BE2C (cell line): ENCODE measurements around the gene ATP10B.
A peak's percentile ranks its signal among the peaks of the same experiment; 100 is the strongest.

ENCODE experiments used
- DNase-seq: peaks from one replicate; pipeline ENCODE4 v3.0.0-alpha.2; 2020
- H3K27me3 ChIP-seq: fragments of 250-450 bp; sonication (Bioruptor Pico); 2 replicates; pipeline ENCODE4 v1.5.1; 2020; ENCODE audit warnings: mild to moderate bottlenecking
- H3K36me3 ChIP-seq: fragments of 250-450 bp; sonication (Bioruptor Pico); 2 replicates; pipeline ENCODE4 v1.5.1; 2020; ENCODE audit warnings: mild to moderate bottlenecking
- H3K4me1 ChIP-seq: fragments of 250-450 bp; sonication (Bioruptor Pico); 2 replicates; pipeline ENCODE4 v1.5.1; 2020
- H3K4me3 ChIP-seq: 2 replicates; pipeline ENCODE4 v1.5.1; 2011; ENCODE audit warnings: low read depth, low read length
- H3K9me3 ChIP-seq: fragments of 250-450 bp; sonication (Bioruptor Pico); 2 replicates; pipeline ENCODE4 v1.5.1; 2020
- TF ChIP-seq, protein P1 (sequence below): IDR thresholded peaks from 2 replicates; pipeline ENCODE4 v1.5.1; 2012; ENCODE audit warnings: mild to moderate bottlenecking, low read depth, low read length

Gene ATP10B

GRCh38 chr5:160649304-160649703 lies 202.7 kb downstream of the ATP10B start:
- Histone ChIP-seq H3K4me3 (no peak overlapping the region), H3K9me3 (no peaks in the 10 kb centered on the region), H3K27me3 (no peaks in the 10 kb centered on the region), H3K36me3 (no peaks in the 10 kb centered on the region), H3K4me1 (no peaks in the 10 kb centered on the region)
- TF ChIP-seq, protein P1, sequence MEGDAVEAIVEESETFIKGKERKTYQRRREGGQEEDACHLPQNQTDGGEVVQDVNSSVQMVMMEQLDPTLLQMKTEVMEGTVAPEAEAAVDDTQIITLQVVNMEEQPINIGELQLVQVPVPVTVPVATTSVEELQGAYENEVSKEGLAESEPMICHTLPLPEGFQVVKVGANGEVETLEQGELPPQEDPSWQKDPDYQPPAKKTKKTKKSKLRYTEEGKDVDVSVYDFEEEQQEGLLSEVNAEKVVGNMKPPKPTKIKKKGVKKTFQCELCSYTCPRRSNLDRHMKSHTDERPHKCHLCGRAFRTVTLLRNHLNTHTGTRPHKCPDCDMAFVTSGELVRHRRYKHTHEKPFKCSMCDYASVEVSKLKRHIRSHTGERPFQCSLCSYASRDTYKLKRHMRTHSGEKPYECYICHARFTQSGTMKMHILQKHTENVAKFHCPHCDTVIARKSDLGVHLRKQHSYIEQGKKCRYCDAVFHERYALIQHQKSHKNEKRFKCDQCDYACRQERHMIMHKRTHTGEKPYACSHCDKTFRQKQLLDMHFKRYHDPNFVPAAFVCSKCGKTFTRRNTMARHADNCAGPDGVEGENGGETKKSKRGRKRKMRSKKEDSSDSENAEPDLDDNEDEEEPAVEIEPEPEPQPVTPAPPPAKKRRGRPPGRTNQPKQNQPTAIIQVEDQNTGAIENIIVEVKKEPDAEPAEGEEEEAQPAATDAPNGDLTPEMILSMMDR: peak; percentile 34
- no peak for DNase-seq

GRCh38 chr5:160646033-160646432 lies 206.0 kb downstream of the ATP10B start:
- Histone ChIP-seq H3K9me3 (no peaks in the 10 kb centered on the region), H3K27me3 (no peaks in the 10 kb centered on the region), H3K36me3 (no peaks in the 10 kb centered on the region), H3K4me1 (no peaks in the 10 kb centered on the region), H3K4me3 (no peak overlapping the region)
- no peak for DNase-seq
- TF ChIP-seq, protein P1: no peak

DNA sequence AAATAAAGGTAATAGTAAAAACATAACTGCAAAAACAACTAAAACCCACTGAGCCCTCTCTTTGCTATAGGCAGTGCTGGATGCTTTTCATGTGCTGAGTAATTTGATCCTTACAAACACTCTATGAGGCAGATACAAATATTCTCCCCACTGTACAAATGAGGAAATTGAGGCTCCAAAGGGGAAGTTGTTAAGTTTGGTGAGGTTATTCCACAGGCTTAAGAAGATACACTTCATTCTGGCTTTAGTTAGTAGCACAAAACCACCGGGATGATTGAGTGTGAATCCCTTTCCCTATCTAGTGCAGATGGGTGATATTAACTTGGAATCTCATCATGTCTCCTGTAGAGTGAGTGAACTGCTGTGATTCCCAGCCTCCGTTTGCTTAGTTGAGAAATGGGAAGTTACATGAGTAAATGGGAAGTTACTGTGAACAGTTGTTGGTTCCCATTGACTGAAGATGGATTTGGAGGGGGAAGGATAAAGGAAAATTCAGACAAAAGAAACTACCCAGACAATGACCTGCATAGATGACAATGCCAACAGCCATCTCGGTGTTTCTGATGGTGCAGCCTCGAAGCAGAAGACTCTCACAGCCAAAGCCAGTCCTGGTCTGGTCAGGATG lies 208.3 kb downstream of the ATP10B start:
- no peaks in the 10 kb centered on the region for H3K4me1 ChIP-seq
- no peaks in the 10 kb centered on the region for H3K9me3 ChIP-seq
- H3K4me3 ChIP-seq: no peak overlapping the region
- H3K36me3 ChIP-seq: no peaks in the 10 kb centered on the region
- TF ChIP-seq, protein P1: no peak
- DNase-seq: no peak
- no peaks in the 10 kb centered on the region for H3K27me3 ChIP-seq

DNA sequence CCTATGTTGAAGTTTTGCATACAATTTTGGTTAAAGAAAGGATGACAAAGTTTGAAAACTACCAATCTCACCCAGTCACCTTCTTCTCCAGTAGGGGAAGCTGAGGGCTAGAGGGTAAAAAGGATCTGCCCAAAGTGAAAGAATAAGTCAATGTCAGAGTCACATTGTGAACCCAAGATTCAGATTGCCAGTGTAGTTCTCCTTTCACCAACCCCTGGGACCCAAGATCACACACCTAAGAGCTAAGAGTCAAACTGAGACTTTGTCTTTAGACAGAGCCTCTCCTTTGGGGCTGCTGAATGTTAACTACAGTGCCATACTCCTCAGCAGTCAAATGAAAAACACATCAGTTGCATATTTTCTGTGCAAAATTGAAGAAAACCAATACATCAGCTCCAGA lies 210.6 kb downstream of the ATP10B start:
- no peaks in the 10 kb centered on the region for H3K27me3 ChIP-seq
- no peak overlapping the region for H3K4me3 ChIP-seq
- no peaks in the 10 kb centered on the region for H3K4me1 ChIP-seq
- DNase-seq: no peak
- H3K9me3 ChIP-seq: no peaks in the 10 kb centered on the region
- no peaks in the 10 kb centered on the region for H3K36me3 ChIP-seq
- TF ChIP-seq, protein P1: no peak

DNA sequence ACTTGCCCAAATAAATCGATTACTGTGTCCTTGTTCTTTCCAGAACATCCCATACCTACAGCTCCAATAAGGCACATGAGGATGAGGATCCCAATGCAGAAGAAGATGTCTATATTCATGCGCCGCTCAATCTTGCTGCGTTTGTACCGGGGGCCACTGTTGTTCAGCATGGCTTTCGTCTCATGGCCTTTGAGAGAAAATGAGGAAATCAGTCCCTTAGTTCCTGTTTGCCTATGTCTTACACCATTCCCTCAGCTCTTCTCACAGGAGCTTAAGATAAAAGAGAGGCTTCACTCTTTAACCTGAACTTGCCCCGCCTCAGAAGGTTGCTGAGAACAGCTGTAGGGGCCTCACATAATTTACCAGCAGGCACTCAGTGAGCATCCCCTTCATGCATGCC lies 211.6 kb downstream of the ATP10B start:
- H3K4me1 ChIP-seq: no peaks in the 10 kb centered on the region
- no peaks in the 10 kb centered on the region for H3K9me3 ChIP-seq
- no peak for DNase-seq
- TF ChIP-seq, protein P1: no peak
- no peak overlapping the region for H3K4me3 ChIP-seq
- no peaks in the 10 kb centered on the region for H3K36me3 ChIP-seq
- H3K27me3 ChIP-seq: no peaks in the 10 kb centered on the region

- TF ChIP-seq, protein P1: no peak
- DNase-seq: no peak
- H3K36me3 ChIP-seq: no peaks in the 10 kb centered on the region
Observed at GRCh38 chr5:160638161-160638742, 213.8 kb downstream of the ATP10B start.

More at GRCh38 chr5:160638161-160638742, 213.8 kb downstream of the ATP10B start:
- H3K4me1 ChIP-seq: no peaks in the 10 kb centered on the region
- H3K9me3 ChIP-seq: no peaks in the 10 kb centered on the region
- H3K4me3 ChIP-seq: no peak overlapping the region
- H3K27me3 ChIP-seq: no peaks in the 10 kb centered on the region
